H1 (cell line): Measurements from ENCODE around the gene BTRC. TPM values are rescaled to one million over a fixed set of nuclear protein-coding genes. Genes with fewer than 3 reads are reported as not detected.

Experiments used
- EGR1 ChIP-seq: IDR thresholded peaks from 2 replicates; pipeline ENCODE4 v1.6.1; 2011; ENCODE audit warnings: low read depth, low read length, borderline replicate concordance
- GABPA ChIP-seq: IDR thresholded peaks from 2 replicates; pipeline ENCODE4 v1.6.1; 2011; ENCODE audit warnings: mild to moderate bottlenecking, low read length, moderate library complexity, borderline replicate concordance; ENCODE audit not compliant: insufficient read depth
- NANOG ChIP-seq: IDR thresholded peaks from 2 replicates; pipeline ENCODE4 v1.6.1; 2011; ENCODE audit warnings: low read length, low read depth, mild to moderate bottlenecking, inconsistent platforms; ENCODE audit not compliant: insufficient read depth, poor library complexity, severe bottlenecking
- SIX5 ChIP-seq: IDR thresholded peaks from 2 replicates; pipeline ENCODE4 v1.6.1; 2011; ENCODE audit warnings: mild to moderate bottlenecking, low read depth, low read length
- polyA plus RNA-seq, 7 experiments: library from polyadenylated mRNA; depleted of rRNA in 3 of 7; stranded (reverse) in 5 of 7; unstranded in 2 of 7; fragments of >200 nt in 5 of 7; fragments of 200-250 nt in 2 of 7; gene quantifications; 1 replicate in 5 of 7; 2 replicates in 1 of 7; 4 replicates in 1 of 7; pipeline versions ENCODE4 v1.2.1 to v1.2.3, GENCODE V29; 2011 to 2013; ENCODE audit warnings: missing spikeins in 2 of 7, mixed read lengths in 2 of 7
- total RNA-seq: library from RNA; stranded (reverse); fragmentation: NEBNext Ultra II Directional; extraction: Animal tissue kit (Norgen Biotek cat#: 25700); gene quantifications from 2 replicates; pipeline ENCODE4 v1.2.1, GENCODE V29; 2021

BTRC gene
- total and polyA plus RNA-seq, 2 of the 8 experiments (the other 6 are each of a cell fraction or from before 2014, with no cell fraction given) = 9.9 to 24.7 TPM

DNA sequence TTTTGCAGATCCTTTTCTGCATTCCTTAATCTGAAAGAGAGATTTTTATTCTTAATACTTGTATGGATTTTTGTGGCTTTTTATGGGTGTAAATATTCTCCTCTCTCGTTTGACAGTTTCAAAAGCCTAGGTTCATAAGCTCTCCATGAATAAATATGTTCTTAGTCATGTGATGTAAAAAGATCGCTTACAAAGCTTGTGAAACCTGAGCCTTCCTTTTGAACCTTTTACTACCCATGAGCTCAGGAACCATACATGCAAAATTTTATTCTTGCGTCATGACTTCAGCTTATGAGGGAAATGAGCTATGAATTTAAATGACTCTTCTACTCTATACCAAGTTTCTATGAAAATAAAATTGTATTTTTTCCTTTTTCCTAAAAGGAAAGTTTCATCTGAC lies 135.4 kb downstream of the BTRC start (continued):
- TF ChIP-seq NANOG (no peak), EGR1 (no peak), SIX5 (no peak), GABPA (no peak)
